GM19025 (cell line): ENCODE measurements around the gene RPS6KA4.

ENCODE experiments used
- ATAC-seq: cut with Tn5 transposase; IDR thresholded peaks from one replicate; pipeline ENCODE4 v1.9.1; 2021; ENCODE audit warnings: mild to moderate bottlenecking, low read depth, moderate library complexity; ENCODE audit not compliant: unreplicated experiment

RPS6KA4 gene

DNA sequence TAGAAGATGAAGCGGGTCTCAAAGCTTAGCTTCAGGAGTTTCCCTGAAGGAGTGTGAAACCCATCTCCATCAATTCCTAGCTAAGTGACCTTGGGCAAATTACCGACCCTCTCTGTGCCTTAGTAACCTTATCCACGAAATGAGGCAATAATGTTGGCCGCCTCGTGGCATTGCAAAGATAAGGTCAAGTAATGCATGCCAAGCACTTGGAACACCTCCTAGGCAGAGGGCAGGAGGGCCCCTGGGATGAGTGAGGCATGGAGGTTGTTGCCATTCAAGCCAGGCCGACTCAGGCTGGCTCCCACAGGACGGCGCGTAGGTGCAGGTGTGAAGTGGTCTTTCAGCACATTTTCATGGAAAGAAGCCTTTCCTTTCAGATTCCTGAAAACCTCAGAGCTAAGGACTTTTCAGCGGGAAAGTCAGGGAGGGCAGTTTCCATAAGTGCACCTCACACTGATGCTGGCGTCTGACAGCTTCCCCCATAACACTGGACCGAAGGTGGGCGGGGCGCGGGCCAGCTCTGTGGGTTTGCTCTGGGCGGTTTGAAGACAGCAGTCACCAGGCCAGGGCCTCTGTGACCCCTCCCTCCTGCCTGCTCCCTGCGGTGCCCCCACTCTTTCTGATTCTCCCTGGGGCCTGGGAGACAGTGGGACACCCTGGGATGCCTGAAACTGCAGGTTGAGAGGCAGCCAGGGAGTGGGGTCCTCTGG, 25.2 kb downstream of the RPS6KA4 start:
- ATAC-seq = no peak

DNA sequence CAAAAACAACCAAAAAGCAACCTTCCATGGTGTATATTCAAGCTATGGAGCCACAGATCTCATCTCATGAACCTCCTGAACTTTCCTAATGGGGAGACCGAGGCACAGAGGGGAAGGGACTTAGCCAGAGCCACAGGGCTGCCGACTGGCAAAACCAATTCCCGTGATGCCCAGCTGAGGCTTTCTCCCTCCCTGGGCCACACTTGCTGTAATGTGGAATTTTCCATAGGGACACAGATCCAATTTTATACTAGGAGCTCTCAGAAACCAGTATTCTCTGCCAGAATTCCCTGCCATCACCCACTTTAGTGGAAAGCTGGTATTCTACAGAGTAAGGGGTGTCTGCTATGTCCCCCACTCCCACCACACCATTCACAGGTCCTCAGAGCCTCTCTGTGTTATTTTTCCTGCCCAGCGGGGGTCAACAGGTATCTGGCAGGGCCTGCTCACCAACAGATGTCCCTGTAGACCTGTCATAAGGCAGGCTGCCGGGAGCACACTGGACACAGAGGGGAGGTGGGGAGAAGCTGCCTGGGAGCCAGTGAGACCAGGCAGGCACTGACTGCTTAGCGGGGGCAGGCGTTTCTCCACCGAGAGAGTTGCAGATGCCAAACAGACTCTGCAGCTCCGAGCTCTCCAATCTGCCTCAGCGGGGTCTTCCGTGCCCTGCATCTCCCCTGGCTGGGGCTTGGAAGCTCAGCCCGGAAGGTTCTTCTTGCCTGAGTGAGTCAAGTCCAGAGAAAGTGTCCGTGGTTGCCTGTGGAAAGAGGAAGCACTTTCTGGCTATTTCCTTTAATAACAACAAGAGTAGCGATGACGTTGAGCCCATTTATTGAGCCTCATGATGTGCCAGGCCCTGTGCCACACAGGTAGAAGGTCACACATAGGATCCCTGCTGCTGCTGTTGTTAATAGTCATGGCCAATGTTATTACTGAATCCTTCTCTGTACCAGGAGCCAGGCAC, 26.3 kb downstream of the RPS6KA4 start:
- ATAC-seq = no peak

DNA sequence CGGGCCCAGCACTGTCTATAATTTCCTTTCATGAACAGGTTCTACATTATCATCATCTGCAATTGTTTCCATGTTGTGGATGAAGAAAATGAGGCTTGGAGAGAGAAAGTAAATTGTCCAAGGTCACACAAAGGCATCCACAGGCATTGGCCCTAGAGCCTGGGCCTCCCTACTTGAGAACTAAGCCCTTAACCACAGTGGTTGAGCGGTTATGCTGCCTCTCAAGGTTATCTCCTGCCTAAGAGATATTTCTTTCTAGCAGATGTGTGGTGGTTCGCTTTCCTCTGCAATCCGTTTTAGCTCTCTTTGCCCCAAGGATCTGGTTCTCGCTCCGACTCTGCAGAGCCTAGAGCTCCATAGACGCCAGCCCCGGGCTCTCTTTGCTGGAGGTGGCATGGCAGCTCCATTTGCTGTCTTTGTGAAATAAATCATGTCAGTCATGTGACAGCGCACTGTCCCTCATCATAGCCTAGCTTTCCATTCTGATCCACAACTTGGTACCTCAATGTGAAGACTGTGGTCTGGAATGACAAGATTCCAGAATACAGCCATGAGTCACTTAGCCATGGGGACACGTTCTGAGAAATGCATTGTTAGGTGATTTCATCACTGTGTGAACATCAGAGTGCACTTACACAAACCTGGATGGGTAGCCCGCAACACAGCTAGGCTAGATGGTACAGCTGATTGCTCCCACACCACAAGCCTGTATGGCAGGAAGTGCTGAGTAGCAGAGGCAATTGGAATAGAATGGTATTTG, 27.2 kb downstream of the RPS6KA4 start:
- ATAC-seq = no peak

DNA sequence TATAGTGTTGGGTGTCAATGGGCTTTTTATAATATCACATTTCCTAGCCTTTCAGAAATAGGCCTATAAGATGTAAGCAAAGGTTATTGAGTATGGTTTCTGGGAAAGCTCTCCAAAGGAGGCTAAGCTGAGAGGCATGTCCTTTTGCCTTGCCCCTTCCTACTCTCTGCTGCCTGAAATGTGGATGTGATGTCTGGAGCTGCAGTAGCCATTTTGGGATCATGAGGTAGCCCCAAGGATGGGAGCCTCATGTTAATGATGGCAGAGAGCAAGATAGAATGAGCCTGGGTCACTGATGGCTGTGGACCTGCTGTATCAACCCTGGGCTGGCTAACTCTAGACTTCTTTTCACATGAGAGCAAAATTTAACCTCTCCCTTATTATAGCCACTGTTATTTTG, 29.0 kb downstream of the RPS6KA4 start:
- no peak for ATAC-seq

DNA sequence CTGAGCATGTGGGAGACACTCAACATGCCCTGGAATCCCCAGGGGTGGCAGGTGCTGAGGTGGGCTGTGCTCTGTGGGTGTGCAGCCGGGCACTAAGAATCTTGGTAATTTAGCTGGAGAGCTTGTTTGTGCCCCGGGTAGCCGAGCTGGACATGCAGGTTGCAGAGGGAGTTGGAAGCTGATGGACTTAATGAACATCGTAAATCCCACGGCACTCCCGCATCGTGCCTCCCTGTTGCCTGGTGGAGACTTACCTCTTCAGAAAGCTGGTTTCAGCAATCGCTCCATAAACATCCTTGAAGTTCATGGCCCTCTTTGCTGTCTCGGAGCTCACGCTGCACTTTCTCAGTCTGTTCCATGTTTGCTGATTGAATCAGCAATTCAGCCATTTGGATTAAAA, 29.9 kb downstream of the RPS6KA4 start:
- ATAC-seq = no peak

DNA sequence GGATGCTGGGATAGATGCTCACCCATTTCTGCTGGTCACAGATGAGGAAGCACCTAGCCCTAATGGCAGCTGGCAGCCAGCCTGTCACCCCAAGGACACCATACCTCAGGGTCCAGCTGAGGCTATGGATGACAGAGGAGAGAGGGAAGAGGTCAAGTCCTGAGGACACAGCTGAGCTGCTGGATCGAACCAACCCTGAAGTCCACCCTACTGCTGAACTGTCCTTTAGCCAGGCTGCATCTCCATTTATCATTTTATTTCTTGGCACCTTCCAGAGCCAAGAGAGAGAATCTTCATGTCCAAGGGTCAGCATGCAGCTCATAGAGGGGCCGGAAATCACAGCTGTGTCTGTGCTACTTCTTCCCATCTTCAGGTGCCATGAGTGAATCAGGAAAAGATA, 30.9 kb downstream of the RPS6KA4 start:
- ATAC-seq = no peak

DNA sequence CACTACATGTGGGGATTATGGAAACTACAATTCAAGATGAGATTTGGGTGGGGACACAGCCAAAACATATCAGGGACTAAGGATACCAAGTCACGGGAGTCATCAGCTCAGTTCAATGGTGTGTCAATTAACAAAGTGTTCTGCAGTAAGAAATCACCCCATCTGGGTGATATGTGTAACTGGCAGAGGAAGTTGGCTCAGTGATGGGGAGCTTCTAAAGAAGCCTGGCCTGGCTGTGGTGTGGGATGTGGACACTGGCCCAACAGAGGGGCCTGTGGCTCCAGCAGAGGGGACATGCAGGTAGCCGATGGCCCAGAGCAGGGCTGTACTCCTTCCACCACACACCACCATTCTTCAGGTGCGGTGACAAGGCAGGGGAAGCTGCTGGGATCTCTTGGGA, 31.6 kb downstream of the RPS6KA4 start:
- ATAC-seq = no peak

DNA sequence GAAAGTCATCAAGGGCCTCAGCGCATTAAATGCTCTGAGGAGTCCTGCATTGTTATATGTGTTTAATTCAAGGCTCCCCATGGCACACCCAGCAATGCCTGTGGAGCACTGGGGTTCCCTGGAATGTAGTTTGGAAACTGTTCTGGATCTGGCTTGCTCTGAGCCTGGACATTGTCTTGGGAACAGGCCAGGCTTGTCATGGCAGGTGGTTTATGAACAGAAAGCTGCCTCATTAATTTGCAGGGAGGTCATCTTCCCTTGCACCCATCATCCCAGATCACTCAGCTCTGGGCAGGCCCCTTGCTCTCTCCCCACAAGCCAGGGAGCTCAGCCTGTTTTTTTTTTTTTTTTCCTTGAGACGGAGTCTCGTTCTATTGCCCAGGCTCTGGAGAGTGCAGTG, 32.9 kb downstream of the RPS6KA4 start:
- ATAC-seq = no peak

DNA sequence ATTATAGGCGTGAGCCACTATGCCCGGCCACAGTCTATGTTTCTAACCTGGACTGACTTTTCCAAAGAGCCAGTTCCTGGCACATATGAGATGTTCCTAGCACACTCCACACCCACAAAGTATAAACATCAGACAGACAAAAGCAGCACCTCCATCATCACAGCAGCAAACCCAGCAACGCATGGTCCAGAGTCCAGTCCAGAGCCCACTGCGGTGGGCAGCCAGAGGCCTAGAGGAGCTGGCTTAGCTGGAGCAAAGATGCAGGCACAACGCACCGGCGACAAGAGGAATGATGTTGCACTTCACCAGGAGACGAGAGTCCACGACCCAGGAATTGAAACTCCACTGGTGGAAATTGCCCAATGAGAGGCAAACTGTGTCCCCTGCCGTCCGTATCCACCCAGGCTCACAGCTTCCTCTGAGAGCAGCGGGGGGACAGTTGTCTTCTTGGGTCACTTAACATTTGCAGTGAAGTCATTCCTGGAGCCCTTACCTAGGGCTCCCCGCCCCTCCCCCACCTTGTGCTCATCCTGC, 36.6 kb downstream of the RPS6KA4 start:
- ATAC-seq = no peak

DNA sequence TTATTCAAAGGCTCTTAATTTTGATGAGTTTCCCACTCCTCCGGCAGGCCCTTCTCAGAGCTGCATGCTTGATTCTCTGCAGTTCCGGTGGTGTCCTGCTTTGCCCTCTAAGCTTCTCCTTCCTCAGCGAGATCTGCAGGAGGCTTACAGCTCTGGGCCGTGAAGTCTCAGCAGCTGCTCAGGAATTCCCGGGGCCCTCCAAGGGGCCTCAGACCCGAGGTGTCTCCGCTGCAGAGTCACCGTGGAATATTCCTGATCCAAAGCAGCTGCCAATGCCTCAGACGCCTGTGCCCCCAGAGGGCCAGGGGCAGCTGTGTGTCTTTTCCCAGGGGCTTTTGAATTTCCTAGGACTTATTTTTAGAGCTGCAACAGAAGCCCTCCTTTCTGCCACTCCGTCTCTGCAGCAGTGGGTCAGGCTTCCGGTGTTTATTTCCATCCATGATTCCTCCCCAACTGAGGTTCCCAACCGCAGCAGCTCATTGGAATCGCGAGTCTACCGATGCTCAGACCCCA, 37.2 kb downstream of the RPS6KA4 start:
- no peak for ATAC-seq

DNA sequence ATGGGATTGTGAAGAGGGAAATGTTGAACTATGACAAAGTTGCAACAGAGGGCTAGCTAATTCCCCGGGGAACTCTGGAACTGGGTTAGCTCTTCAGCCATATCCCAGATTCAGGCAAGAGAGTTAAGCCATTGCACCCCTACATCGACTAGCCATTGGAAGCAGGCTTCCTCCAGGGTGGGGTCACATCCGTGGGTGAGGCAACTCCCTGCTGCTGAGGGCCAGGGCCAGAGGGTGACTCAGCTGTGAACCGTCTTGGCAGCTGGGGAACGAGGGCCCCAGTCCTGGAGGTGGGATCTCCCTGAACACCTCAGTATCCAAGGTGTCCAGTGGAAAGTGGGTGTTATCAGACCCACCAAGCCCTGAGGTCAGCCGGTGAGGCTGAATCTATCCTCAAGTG, 41.1 kb downstream of the RPS6KA4 start:
- no peak for ATAC-seq

DNA sequence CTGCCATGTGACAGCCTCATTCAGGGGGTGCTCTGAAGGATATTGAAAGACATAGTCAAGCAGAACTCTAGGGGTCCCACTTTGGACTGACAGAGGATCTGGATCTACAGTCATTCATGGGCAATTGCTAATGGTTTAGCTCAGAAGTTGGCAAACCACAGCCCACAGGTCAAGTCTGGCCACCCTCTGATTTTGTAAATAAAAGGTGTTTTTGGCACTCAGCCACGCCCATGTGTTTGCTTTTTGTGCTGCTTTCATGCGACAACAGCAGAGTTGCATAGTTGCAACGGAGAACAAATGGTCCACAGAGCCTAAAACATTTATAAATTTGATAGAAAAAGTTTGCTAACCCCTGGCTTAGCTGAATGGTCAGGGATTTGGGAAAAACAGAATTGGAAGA, 41.7 kb downstream of the RPS6KA4 start:
- no peak for ATAC-seq

DNA sequence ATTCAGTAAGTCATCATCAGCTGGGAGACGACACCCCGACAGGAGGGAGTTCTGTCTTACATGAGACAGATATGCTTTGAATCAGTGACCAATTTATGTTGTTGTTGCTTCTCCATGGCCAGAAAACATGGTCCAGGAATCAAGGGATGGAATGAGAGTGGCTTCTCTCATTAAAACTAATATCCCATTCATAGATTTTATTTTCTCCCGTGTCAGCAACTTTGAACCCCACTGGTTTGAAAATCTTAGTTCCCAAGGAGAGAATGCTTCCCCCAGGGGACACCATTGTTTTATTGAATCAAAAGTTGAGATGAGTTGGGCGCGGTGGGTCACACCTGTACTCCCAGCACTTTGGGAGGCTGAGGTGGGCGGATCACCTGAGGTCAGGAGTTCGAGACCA, 42.8 kb downstream of the RPS6KA4 start:
- no peak for ATAC-seq

DNA sequence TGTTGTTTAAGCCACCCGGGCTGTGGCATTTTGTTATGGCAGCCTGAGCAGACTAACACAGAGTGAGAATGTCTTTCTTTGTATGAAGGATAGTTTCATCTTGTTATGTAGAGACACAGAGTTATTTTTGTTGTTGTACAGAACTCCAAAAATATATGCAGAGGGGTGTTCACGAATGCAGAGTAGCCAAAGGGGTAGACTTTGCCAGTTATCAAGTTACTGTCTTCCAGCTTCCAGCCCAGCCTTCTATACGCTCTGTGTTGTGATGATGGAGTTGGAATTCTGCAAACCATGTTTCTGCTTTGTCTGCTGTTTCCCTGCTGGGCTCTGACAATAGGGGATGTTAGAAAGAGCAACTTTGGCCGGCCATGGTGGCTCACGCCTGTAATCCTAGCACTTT, 44.1 kb downstream of the RPS6KA4 start:
- no peak for ATAC-seq

DNA sequence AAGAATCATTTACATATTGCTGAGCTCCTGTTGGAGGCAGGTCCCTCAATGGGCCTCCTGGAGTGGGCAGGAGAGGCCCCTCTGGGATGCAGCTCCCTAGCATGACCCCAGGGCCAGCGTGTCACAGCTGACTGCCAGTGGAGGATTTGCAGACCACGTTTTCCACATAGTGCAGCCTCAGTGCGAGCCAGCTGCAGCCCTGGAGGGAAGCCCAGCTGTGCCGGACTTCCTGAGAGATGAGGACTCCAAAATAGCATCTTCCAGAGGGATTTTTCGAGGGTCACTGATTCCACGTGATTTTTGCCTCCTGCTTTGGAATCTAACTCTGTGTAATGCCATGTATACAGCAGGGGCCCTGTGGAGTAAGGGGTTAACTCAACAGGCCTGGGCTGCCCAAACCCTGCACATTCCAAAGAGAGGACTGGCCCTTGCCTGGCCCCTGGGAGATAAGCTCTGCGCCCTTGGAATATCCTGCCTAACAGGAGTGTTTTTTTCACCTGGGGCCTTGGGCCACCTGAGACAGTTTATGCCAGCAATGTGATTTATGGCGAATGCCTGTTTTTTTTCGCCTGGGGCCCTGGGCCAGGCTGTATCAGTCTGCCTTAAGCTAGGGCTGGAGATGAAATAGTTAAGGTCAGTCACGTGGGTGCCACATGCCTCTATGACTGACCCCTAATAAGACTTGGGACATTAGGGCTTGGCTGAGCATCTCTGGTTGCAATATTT, 47.4 kb downstream of the RPS6KA4 start:
- no peak for ATAC-seq

DNA sequence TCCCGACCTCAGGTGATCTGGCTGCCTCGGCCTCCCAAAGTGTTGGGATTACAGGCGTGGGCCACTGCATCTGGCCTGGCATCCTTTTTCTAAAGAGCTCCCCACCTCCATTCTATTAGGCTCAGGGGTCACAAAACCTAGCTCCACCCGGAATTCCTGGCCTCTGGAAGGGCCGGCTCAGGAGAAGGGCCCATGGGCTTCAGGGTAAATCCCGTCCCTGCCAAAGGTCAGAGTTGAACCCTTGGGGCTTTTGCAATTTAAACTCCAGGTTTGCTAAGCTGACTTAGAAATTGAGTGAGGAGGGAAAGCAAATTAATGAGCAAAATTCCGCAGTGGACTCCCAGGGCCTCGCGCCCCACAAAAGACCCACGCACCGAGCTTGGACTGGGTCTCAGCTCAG, 48.3 kb downstream of the RPS6KA4 start:
- no peak for ATAC-seq

DNA sequence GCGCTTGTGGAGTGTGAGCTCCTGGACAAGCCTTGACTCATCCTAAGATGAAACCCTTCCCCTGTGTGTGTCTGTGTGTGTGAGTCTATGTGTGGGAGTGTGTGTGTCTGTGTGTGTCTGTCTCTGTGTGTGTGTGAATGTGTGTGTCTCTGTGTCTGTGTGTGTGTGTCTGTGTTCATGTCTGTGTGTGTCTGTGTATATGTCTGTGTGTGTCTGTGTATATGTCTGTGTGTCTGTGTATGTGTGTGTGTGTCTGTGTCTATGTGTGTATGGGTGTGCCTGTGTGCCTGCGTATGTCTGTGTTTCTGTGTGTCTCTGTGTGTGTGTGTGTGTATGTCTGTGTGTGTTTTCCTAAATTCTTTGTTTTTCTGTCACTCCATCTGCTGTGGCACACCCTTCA, 48.7 kb downstream of the RPS6KA4 start:
- no peak for ATAC-seq

DNA sequence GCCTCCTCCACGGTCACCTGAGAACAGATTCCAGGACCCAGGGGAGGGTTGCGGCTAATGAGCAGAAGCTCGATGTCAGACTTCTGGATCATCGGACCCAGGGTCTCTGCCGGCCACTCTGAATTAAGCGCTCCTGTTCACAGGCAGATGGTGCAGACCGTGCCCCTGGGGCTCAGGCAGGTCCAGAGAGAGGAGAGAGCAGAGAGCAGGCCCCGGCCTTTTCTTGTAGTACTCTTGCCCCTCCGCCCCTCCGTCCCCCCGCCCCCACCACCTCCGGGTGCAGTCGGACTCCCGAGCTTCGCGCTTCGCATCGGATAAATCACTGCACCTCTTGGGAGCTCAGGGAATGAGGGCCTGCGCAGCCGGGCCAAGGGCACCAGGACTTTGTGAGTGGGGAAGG, 50.3 kb downstream of the RPS6KA4 start:
- no peak for ATAC-seq

DNA sequence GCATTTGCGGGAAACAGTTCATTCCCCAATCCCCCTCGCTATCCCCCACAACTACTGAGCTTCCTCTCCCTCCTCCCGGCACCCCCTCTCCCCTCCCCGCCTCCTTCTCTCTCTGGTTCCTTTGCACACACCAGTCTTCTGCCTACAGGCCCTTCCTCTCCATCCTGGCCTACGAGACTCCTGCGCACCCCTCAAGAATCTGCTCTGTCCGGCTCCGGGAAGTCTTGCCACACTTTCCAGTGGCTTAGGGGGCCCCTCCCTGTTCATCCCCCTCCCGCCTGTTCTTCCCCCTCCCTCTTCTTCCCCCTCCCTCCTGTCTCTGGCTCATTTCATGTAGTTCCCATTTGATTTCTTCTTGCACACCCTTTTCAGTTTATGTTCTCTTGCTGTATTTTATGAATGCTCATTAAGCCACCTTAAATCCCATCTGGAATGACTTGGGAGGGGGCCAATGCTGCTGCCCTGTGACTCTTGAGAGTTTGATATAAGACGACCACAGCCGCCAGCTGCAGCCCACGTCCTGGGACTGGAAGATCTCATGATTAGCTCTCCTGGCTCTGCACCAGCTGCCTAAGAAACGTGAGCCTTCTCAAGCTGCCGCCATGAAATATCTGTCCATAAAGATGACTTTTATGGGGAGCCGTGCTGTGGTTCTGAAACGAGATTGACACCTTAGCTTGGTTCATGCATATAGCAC, 50.9 kb downstream of the RPS6KA4 start:
- no peak for ATAC-seq

DNA sequence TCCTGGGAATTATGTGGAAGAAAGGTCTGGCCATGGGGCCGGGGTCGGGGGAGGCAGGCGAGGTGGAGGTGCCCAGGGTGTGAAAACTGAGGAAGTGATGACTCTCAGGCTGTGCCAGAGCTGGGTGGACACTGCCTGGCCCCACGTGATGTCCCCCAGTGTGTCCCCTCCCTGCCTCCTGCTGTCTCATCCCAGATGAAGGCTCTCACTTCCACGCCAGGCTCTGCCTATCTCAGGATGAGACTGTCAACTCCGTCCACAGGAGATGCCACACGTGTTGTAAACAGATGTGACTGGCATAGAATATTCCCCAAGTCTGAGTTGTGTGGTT, 51.4 kb downstream of the RPS6KA4 start:
- no peak for ATAC-seq
